Psoas muscle (tissue), 8 donors: ENCODE measurements around the gene DENND1A. TPM values are rescaled to one million over a fixed set of nuclear protein-coding genes. Genes with fewer than 3 reads are reported as not detected.

Source experiments
- ATAC-seq, 4 donors: fragments of 200-7000 bp; cut with Tn5 transposase; one replicate each; pipeline ENCODE4 v1.9.1; 2020; ENCODE audit warnings: moderate library complexity in 3 of 4, mild to moderate bottlenecking in 2 of 4
- DNase-seq, 2 donors: peaks; one replicate each; pipeline ENCODE4 v3.0.0-alpha.2; 2020
- H3K27ac ChIP-seq: fragments of 200-600 bp; one replicate; pipeline ENCODE4 v1.8.0; 2022
- H3K27me3 ChIP-seq, 3 donors: fragments of 200-600 bp in 1 of 3; one replicate each; pipeline versions ENCODE4 v1.6.1 to v1.8.0; 2013 to 2022; ENCODE audit warnings: low read length in 2 of 3, mild to moderate bottlenecking in 2 of 3, moderate library complexity in 1 of 3; ENCODE audit not compliant: insufficient read depth in 3 of 3
- H3K36me3 ChIP-seq, 2 donors: fragments of 200-600 bp in 1 of 2; one replicate each; pipeline versions ENCODE4 v1.6.1 to v1.8.0; 2013 to 2022; ENCODE audit warnings: low read depth in 1 of 2, mild to moderate bottlenecking in 1 of 2, moderate library complexity in 1 of 2; ENCODE audit not compliant: insufficient read depth in 1 of 2
- H3K4me1 ChIP-seq: fragments of 200-600 bp; one replicate; pipeline ENCODE4 v1.8.0; 2022
- H3K4me3 ChIP-seq: fragments of 200-600 bp; one replicate; pipeline ENCODE4 v1.8.0; 2022; ENCODE audit warnings: mild to moderate bottlenecking
- H3K9me3 ChIP-seq: fragments of 200-600 bp; one replicate; pipeline ENCODE4 v1.8.0; 2022
- WGBS, 3 donors: extraction: QIAGEN DNeasy Blood & Tissue Kit; methylation state at CpG; one replicate each; pipeline versions ENCODE4 v1.1.6 to v1.1.7; 2013; 5-methylcytosine and 5-hydroxymethylcytosine counted together
- intact Hi-C, 2 donors: fragments of 100-400 bp; cut with DNase I; formaldehyde crosslinking; loops; one replicate each; pipeline versions ENCODE4 v1.11.0 to v1.14.2; 2022
- polyA plus RNA-seq, 3 donors: library from polyadenylated mRNA; stranded (reverse); fragments of 200-250 nt; gene quantifications; one replicate each; pipeline ENCODE4 v1.2.3, GENCODE V29; 2013
- total RNA-seq, 4 donors: library from RNA; stranded (reverse); fragmentation: NEBNext Ultra II Directional in 2 of 4; extraction: Animal tissue kit (Norgen Biotek cat#: 25700) in 2 of 4; gene quantifications; one replicate each; pipeline versions ENCODE4 v1.2.1 to v1.2.4, GENCODE V29; 2021 to 2023
- TF ChIP-seq, protein P1 (sequence below): fragments of 200-600 bp; IDR thresholded peaks from one replicate; pipeline ENCODE4 v1.8.0; 2022; ENCODE audit warnings: antibody characterized with exemption
- donor health status: healthy with polysubstance abuse.
- donor health status: DM: no; HTN: no; CAD: no; lungs with moderate emphysema.
- donor health status: Bipolar disorder and iron deficiency.
- donor health status: healthy.
- donor health status: DM: yes; HTN: yes; CAD: no.
- donor health status: DM: no; HTN: no; CAD: no.
- donor health status: DM: no; HTN: no; CAD: no.
- donor health status: DM: yes; HTN: yes; CAD: no.

The DENND1A gene
- total and polyA plus RNA-seq, 7 donors, result 6.1 to 17.3 (median 13.9) TPM

DNA sequence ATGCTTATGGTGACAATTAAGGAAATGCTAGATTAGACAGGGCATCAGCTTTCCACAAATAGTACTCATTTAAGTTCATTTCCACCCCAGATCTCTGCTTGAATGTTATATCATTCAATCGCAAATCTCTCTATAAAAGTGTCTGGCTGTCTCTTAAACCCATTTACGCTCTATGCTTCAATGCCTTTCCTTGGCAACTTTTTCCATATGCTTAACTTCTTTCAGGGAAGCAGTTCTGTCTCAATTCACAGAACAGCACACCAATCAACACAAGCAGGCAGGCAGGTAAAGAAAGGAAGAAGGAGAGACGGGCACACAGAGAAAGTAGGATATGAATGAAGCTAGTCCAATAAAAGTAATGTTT, 243.1 kb downstream of the DENND1A start:
- H3K36me3 ChIP-seq, result no peaks in the 10 kb centered on the region
- intact Hi-C loops, result no loop called here
- TF ChIP-seq, protein P1, sequence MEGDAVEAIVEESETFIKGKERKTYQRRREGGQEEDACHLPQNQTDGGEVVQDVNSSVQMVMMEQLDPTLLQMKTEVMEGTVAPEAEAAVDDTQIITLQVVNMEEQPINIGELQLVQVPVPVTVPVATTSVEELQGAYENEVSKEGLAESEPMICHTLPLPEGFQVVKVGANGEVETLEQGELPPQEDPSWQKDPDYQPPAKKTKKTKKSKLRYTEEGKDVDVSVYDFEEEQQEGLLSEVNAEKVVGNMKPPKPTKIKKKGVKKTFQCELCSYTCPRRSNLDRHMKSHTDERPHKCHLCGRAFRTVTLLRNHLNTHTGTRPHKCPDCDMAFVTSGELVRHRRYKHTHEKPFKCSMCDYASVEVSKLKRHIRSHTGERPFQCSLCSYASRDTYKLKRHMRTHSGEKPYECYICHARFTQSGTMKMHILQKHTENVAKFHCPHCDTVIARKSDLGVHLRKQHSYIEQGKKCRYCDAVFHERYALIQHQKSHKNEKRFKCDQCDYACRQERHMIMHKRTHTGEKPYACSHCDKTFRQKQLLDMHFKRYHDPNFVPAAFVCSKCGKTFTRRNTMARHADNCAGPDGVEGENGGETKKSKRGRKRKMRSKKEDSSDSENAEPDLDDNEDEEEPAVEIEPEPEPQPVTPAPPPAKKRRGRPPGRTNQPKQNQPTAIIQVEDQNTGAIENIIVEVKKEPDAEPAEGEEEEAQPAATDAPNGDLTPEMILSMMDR, result no peak
- DNase-seq, result no peak
- H3K4me3 ChIP-seq, result peak overlapping the region; percentile 29
- H3K9me3 ChIP-seq, result no peaks in the 10 kb centered on the region
- peaks cover 32% of the 10 kb centered on the region for H3K4me1 ChIP-seq
- H3K27me3 ChIP-seq, result no peaks in the 10 kb centered on the region
- peak in 1 of 4 donors; percentile 9 for ATAC-seq
- WGBS, 3 donors, result 63 to 80% (median 78%) methylated on average over 3 of the region's 3 CpGs
- peak overlapping the region; percentile 48 for H3K27ac ChIP-seq

DNA sequence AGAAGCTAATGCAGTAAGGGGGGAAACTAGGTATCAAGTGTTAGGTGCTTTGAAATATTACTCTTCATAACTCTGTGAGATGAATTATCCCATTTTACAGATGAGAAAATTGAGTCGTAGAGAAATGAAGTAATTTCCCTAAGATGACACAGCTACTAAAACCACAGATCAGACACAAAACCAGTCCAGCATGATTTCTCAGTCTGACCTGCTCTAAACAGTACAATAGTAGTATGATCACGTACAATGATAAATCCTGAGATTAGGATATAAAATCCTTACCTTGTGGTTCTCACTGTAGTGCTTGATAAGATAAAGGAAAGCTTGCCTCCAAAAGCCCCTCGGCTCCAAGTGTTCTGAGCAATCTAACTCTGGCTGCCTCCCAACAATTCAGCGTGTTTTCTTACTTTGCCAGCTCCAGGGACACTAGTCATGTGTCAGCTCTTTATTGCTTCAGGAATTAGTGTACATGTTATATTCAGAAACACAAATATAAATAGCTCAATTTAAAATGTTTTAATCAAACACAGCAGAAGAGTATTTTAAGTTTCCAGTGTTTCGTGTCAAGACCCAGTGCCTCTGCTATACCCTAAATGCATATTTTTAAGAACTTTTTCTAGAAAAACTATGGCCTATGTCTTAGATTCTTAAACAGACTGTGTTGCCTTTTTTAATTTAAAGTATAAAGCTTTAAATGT, 243.6 kb downstream of the DENND1A start:
- Histone ChIP-seq H3K36me3 (no peaks in the 10 kb centered on the region), H3K9me3 (no peaks in the 10 kb centered on the region), H3K4me3 (peak overlapping the region; percentile 29), H3K27ac (peak overlapping the region; percentile 48), H3K27me3 (no peaks in the 10 kb centered on the region), H3K4me1 (peaks cover 32% of the 10 kb centered on the region)
- DNase-seq (no peak), ATAC-seq (peak; percentile 56 to 91 (median 80))
- intact Hi-C loops, result no loop called here
- 37 to 54% (median 39%) methylated on average over 5 of the region's 5 CpGs for WGBS, 3 donors
- TF ChIP-seq, protein P1, result no peak

DNA sequence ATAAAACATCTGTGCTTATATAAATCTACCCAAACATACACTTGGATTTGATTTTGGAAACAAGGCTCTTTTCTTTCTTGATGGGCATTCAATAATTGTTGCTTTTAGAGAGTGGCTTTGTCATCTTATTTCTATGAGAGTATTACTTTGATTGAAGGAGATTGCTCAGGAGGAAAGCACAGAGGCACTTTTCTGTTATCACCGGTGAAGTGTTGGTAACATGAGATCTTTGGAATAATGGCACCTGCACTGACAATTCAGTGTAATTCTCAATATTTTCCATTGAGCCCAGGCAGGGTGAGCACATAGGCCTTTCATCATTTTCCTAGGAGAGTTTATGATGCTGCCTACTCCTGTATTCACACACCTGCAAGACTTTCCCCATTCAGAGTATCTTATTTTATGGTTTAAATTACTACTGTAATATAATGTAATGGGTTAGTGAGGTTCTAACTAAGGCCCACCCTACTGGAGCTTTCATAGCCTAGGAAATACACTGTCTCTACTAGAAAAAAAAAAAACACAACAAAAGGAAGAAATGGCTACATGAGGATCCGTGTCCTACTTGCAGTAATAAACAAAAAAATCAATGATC, 244.3 kb downstream of the DENND1A start:
- intact Hi-C loops, result no loop called here
- no peak for ATAC-seq
- WGBS, 3 donors, result 69 to 88% (median 70%) methylated on average over 2 of the region's 2 CpGs

DNA sequence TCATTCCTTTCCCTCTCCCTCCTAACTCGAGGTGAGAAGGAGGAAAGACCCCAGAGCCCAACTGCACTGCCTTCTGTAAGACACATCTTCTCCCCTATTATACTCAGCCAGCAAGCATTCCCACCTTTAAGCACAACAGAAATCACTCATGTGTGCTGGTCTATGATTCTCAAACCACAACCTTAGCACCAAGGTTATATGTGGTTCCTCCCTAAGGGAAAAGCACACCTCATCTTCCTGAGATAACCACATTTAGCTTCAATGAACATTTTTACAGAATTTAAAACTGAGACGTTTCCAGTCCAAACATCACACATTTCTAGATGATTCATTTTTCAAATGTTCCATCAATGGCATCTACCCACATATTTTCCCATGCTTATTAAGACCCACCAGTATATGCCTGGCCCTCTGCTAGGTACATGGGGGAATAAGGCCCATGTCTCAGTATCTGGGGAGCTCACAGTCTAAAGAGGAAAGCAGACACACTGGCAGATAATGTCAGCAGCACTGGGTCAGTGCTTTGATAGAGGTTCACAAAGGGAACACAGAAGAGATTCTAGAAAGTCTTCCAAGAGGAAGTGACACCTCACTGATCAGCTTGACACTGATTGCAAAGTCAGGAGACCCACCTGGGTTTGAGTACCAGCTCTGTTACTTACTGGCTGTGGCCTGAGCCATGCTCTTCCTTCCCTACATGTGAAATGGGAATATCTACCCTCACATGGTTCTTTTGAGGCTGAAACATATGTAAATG, 245.4 kb downstream of the DENND1A start:
- Histone ChIP-seq H3K9me3 (no peaks in the 10 kb centered on the region), H3K4me3 (no peak overlapping the region), H3K27me3 (no peaks in the 10 kb centered on the region), H3K4me1 (peaks cover 32% of the 10 kb centered on the region), H3K27ac (no peak overlapping the region), H3K36me3 (no peaks in the 10 kb centered on the region)
- intact Hi-C loops, result no loop called here
- TF ChIP-seq, protein P1, result no peak
- WGBS, 3 donors, result 64 to 72% (median 70%) methylated on average over 2 of the region's 2 CpGs
- DNase-seq, result no peak
- no peak for ATAC-seq

More for the DNA sequence above, 244.3 kb downstream of the DENND1A start:
- Histone ChIP-seq H3K4me1 (peaks cover 32% of the 10 kb centered on the region), H3K36me3 (no peaks in the 10 kb centered on the region), H3K4me3 (no peak overlapping the region), H3K9me3 (no peaks in the 10 kb centered on the region), H3K27ac (peak overlapping the region; percentile 5), H3K27me3 (no peaks in the 10 kb centered on the region)
- no peak for DNase-seq
- TF ChIP-seq, protein P1, result no peak
